Measurements from ENCODE around the gene NEUROG3. TPM values are rescaled to one million over a fixed set of nuclear protein-coding genes. Genes with fewer than 3 reads are reported as not detected.

Gene NEUROG3
- total RNA-seq = not detected in 2 replicates

GRCh38 chr10:69573056-69573806, at the start of gene NEUROG3:
TSS of gene NEUROG3 (minus strand) at chr10:69573422. CDS start at chr10:69573043, 379 bp downstream.
- no peak for DNase-seq (ENCODE audit: low read depth in 2 of 2)

GRCh38 chr10:69620625-69621024, 47.4 kb upstream of the NEUROG3 start:
- no peak for DNase-seq (ENCODE audit: low read depth in 2 of 2)

GRCh38 chr10:69619626-69620025, 46.4 kb upstream of the NEUROG3 start:
- DNase-seq (ENCODE audit: low read depth in 2 of 2) = no peak

- no peak for DNase-seq (ENCODE audit: low read depth in 2 of 2)
Observed at GRCh38 chr10:69618746-69619145, 45.5 kb upstream of the NEUROG3 start.

GRCh38 chr10:69616358-69616757, 43.1 kb upstream of the NEUROG3 start:
- no peak for DNase-seq (ENCODE audit: low read depth in 2 of 2)

GRCh38 chr10:69614130-69614529, 40.9 kb upstream of the NEUROG3 start:
- no peak for DNase-seq (ENCODE audit: low read depth in 2 of 2)

GRCh38 chr10:69612760-69613159, 39.5 kb upstream of the NEUROG3 start:
- no peak for DNase-seq (ENCODE audit: low read depth in 2 of 2)

GRCh38 chr10:69609077-69609476, 35.9 kb upstream of the NEUROG3 start:
- DNase-seq (ENCODE audit: low read depth in 2 of 2) = no peak

GRCh38 chr10:69600761-69601330, 27.6 kb upstream of the NEUROG3 start:
- DNase-seq (ENCODE audit: low read depth in 2 of 2) = no peak

GRCh38 chr10:69588358-69588757, 15.1 kb upstream of the NEUROG3 start:
- no peak for DNase-seq (ENCODE audit: low read depth in 2 of 2)

GRCh38 chr10:69584624-69585023, 11.4 kb upstream of the NEUROG3 start:
- no peak for DNase-seq (ENCODE audit: low read depth in 2 of 2)

GRCh38 chr10:69583106-69583505, 9.9 kb upstream of the NEUROG3 start:
- DNase-seq (ENCODE audit: low read depth in 2 of 2) = no peak

GRCh38 chr10:69580435-69580834, 7.2 kb upstream of the NEUROG3 start:
- no peak for DNase-seq (ENCODE audit: low read depth in 2 of 2)

GRCh38 chr10:69579464-69580060, 6.3 kb upstream of the NEUROG3 start:
- no peak for DNase-seq (ENCODE audit: low read depth in 2 of 2)

- DNase-seq (ENCODE audit: low read depth in 2 of 2) = no peak
Observed at GRCh38 chr10:69578508-69578991, 5.3 kb upstream of the NEUROG3 start.

- no peak for DNase-seq (ENCODE audit: low read depth in 2 of 2)
Observed at GRCh38 chr10:69577268-69578232, 4.3 kb upstream of the NEUROG3 start.

GRCh38 chr10:69576334-69577011, 3.3 kb upstream of the NEUROG3 start:
- DNase-seq (ENCODE audit: low read depth in 2 of 2) = peak in 1 of 2 donors; percentile 6

- DNase-seq (ENCODE audit: low read depth in 2 of 2) = no peak
Observed at GRCh38 chr10:69575164-69575722, 2.0 kb upstream of the NEUROG3 start.

GRCh38 chr10:69574571-69574978, 1.4 kb upstream of the NEUROG3 start:
- no peak for DNase-seq (ENCODE audit: low read depth in 2 of 2)
